Middle frontal gyrus (tissue), 1 donor: ENCODE results near the gene RASGRF2.

Experiments used
- DNase-seq: peaks from one replicate; pipeline ENCODE4 v3.0.0-alpha.2; 2015; ENCODE audit warnings: low spot score; ENCODE audit errors: extremely low spot score

The RASGRF2 gene

DNA sequence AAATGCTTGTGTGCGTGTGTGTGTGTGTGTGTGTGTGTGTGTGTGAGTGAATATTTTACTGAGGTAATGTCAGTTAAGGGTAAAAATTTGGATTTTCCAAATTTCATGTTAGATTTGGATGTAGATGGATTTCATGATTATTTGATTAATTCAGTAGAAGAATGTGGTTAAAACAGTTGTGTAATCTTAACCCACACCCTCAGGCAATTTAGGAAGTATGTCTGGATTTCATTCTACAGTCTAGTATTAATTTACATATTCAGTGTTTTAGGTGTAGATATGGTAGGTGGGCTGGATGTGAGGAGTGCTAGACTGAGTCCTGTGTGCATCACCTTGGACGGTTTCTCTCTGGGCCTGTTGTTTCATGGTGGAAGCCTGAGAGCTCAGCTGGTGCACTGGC is 173.9 kb downstream of the RASGRF2 start:
- no peak for DNase-seq

DNA sequence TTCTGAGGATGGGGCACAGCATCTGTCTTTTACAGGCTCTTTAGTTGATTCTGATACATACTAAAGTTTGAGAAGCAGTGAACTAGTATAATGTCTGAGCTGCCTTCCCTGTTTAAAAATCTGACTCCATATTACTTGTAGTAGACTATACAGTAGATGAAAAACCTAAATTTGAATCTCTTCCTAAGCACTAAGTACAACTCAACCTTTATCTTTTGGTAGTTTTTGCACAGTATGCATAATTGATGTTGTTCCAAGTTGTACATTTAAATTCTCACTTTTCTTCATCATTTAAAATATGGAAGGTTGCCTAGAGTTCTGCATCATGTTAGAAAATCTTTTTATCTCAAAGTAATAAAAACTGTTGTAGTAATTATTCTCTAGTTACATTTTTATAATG is 174.4 kb downstream of the RASGRF2 start:
- DNase-seq = no peak

DNA sequence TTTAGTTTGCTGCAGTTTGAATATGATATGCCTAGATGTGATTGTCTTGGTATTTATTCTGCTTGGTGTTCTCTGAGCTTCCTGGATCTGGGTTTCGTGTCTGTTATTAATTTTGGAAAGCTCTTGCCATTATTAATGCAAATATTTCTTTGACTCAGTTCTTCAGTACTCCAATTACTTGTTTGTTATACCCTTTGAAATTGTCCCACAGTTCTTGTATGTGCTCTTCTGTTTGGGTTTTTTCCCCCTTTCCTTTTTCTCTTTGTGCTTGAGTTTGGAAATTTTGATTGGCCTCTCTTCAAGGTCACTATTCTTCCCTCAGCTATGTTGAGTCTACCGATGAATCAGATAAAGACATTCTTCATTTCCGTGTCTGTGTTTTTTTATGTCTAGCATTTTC is 176.4 kb downstream of the RASGRF2 start:
- no peak for DNase-seq

DNA sequence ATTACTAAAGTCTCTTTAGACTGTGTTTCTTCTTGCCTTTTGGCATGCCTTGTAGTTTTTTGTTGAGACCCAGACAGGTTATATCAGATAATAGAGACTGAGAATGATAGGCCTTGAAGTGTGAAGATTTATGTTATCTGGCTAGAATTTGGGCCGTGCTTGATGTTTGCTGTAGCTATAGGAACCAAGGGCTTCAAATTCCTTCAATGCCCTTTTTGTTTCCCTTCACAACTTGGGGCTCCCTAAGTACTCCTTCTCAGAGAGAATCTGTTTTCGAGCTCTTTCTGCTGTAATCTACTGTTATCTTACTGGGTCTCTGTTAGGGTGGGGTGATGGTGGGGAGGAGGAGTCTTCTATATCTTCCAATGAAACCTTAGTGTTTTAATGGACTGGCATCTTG is 177.7 kb downstream of the RASGRF2 start:
- no peak for DNase-seq

DNA sequence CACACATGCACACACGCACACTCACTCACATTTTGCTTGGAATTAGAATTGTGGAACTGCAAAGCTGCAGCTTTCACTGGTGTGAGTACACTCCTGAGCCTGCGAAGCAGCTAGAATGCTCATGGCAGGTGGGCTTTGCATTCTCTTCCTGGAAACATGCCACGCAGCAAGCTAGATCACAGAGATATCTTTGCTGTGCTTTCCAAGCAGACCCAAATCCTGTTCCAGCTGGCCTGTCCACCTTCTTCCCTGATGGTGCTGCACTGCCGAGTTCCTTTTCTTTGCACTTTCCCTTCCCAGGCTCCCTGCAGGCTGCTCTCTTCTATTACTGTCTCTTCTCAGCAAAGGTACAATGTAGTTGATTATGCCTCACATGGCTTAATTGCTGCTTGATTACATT is 180.3 kb downstream of the RASGRF2 start:
- DNase-seq = no peak

DNA sequence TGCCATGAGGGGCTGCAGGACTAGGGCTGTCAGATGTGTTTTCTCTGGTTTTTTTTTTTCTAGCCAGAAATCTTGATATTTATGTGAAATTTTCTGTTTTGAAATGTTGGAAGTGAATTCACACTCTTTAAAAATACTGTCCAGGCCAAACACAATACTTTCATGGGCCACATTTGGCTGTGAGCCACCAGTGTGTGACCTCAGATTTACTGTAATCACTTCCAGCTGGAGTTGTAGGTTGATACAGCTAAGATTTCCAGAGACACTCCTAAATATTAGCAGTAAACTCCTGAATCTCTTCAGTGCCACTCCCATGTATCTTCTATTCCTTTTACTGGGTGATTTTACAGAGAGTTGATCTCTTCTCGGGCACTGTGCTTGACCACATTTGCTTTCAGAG is 180.8 kb downstream of the RASGRF2 start:
- no peak for DNase-seq

DNA sequence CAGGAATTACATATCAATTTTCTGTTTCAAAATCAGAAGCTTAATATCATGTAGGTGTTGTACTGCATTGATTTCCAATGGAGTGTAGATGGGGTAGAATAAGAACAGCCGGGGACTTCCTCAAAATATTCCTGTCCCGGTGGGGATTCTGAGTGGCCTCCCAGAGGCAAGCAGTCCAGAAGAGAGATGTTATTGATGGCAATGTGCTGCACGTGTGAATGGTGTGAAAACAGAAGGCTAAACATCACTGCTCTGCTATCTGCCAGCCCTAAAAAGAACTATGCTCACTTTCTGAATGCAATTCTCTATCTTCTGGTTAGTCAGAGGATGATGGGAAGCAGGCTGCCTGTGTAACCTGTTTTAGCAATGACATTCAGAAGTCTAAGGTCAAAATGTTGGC is 181.9 kb downstream of the RASGRF2 start:
- DNase-seq = no peak

DNA sequence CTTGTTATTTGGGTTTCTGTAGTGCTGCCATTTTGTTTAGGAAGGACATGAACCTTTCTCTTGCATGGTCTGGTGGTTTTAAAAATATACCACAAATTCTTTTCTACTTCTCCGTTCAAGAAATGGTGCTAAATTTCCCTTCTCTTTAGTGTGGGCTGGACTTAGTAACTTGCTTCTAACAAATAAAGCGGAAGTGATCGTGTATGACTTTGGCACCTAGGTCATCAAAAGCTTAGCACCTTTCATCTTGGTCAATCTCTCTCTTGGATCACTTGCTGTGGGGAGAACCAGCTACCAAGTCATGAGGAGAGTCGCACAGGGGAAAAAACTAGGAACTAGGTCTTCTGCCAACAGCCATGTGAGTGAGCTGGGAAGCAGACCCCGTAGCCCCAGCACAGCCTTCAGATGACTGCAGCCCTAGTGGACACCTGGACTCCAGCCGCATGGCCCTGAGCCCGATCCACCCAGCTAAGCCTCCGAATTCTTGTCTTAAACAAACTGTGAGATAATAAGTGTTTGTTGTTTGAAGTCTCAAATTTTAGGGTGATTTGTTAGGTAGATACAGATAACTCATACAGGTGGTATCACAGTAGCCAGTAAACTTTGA is 185.3 kb downstream of the RASGRF2 start:
- no peak for DNase-seq

DNA sequence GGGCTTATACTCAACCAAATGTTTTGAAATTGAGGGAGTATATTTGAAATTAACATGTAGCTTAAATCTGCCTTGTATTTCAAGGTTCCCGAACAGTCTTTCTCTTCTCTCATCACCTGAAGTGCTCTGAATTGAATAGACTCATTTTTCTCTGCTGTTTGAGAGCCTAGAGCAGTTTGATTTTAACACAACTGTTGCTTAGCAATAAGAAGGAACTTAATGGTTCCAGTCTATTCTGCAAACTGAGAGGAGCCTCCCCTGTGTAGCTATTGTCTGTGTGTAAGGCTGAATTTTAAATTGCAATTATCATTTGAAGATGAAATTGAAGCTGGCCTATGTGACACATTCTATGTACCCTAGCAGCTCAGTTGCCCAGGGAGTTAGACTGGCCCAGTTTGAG is 185.9 kb downstream of the RASGRF2 start:
- no peak for DNase-seq

DNA sequence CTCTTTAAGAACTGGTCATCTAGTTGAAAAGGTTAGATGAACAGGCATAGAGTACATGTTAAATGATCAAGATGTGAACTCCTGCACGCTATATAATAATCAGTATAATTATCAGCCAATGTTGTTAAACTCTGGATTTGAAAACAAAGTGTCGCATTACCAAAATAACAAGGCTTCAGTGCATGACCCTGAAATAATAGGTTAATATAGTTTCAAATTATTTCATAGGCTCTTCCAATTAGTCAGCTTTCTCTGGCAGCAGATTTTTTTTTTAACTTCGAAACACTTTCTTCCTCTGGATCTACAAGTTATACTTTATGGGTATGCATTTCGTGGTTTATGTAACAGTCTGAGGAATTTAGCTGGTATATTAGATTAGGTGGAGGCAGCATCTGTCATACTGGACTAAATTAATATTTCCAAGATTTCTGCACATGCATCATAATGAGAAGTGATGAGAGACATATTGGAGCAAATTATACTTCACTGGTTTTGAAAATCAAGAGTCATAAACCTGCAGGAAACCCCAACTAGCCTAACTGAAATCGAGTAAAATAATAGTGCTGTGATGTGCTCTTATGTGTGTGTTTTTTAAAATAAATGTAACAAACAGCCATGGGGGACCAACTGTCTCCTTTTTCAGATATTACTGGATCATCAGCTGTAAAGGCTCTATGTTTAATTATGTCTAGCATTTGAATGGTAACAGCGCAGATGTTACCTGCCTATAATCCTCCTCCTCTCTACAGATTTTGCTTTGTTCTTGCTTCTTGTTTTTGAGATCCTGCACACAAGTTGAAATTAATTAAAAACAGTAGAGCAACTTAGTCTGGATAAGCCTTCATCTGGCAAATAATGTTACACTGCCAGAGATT is 187.1 kb downstream of the RASGRF2 start:
- DNase-seq = no peak

DNA sequence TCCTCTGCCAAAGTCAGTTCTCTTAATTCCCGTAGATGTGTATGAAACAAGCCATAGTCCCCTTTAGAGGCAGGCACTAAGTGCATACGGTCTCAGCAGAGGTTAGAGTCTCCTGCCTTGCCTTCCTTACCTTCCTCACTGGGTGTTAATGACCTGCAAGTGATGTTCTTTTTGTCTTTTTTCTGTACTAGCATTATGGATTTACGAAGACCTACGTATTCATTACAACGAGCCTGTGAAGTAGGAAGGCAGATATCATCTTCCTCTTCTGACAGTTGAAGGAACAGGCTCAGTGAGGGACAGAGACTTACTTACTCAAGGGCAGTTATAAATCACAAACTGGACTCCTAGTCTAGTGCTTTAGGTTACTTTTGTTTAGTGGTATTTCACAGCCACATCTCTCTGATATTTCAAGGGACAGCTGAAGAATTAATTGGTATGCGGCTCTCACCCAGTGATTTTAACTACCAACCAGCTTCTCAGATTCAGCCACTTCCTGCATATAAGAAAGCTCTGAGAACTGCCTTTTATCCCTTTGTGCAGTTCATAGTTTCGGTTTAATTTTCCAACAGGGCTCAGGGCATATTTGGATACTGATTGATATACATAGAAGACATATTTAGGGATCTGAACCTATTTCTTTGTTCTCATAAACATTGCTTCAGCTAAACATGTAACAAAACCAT is 187.9 kb downstream of the RASGRF2 start:
- DNase-seq = no peak

DNA sequence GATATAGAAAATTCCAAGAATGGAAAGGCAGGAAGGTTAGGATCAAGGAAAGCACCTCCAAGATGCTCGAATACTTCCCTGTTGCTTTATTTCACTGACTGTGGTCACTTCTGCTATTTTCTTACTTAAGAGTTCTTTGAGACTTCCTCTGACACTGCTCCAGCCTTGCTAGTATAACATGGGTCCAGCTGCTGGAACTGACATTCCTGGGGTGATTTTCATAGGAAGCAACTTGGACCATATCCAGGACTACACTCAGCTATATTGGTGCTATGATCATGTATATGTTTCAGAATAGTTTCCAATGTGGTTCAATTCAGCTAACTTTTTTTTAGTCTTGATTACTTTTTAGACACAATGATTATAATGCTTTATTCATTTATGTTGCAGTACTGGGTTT is 191.4 kb downstream of the RASGRF2 start:
- no peak for DNase-seq

DNA sequence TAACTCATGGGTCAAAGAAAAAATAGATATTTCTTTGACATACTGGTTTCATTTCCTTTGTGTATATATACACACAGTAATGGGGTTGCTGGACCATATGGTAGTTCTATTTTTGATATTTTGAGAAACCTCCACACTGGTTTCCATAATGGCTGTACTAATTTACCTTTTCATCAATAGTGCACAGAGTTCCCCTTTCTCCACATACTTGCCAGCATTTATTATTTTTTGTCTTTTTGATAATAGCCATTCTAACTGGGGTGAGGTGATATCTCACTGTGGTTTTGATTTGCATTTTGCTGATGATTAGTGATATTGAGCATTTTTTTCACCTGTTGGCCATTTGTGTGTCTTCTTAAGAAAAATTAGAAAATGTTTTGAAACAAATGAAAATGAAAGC is 194.6 kb downstream of the RASGRF2 start:
- no peak for DNase-seq

DNA sequence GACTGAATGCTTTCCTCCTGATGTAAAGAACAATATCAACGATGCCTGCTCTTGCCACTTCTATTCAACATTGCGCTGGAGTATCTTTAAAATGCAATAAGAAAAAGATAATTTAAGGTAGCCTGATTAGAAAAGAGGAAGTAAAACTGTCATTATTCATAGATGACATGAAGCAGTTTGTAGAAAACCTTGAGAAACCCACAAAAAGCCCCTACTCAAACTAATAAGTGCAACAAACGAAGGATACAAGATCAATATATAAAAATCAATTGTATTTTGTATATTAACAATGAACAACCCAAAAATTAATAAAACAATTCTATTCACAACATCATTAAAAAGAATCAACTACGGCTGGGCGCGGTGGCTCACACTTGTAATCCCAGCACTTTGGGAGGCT is 196.6 kb downstream of the RASGRF2 start:
- no peak for DNase-seq

DNA sequence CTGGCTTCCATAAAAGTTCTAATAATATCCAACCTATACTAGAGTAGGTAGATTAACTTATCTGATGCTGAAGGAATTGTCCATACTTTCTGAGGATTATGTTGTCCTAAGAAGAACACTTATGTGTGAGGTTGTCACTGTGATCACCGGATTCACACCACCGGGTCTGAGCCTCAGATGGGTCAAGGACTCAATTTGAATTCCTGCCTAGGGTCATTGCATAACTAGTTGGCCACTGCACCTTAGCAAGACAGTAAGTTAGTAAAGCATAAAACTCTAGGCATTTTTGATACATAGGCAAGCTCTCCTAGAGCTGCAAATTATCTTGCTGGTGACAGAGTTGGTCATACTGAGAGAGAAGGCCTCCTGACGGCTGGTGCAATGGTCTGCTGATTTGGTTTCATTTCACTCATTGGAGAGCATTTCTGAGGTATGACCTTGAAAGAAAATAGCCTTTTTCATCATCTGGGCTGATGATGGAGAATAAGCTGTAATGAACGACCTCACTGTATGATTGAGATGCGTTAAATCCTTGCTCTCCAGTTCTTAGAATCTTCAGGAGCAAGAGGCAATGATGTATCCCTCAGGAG is 200.9 kb downstream of the RASGRF2 start:
- DNase-seq = no peak

DNA sequence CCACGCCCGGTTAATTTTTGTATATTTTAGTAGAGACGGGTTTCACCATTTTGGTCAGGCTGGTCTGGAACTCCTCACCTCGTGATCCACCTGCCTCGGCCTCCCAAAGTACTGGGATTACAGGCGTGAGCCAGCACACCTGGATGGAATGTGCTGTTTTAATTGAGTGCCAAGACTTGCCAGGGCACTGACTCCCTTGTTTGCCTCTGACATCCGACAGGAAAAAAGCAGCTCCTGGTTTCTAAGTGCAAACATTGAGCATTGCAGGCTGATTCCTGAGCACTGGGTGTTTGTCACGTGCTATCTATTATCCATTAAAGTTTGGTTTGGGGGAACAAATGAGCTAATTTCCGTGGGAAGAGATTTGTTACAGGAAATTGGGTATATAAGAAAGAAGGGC is 202.3 kb downstream of the RASGRF2 start:
- DNase-seq = no peak

DNA sequence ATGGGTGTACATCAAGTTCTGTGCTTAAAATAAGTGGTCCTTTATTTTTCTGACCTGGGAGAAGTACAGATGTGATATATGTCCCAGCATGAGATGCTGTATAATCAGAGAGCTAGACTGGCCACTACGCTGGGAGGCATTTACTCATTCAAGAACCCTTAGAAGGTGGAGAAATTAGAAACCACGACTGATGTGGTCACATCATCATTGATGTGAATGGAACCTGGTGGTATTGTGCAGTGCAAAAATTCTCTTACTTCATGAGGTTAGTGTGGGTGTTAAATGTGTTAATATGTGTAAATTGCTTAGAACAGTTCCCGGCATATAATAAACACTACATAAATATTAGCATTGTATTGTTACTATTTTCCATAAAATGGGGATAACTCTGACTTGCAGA is 203.5 kb downstream of the RASGRF2 start:
- DNase-seq = no peak

DNA sequence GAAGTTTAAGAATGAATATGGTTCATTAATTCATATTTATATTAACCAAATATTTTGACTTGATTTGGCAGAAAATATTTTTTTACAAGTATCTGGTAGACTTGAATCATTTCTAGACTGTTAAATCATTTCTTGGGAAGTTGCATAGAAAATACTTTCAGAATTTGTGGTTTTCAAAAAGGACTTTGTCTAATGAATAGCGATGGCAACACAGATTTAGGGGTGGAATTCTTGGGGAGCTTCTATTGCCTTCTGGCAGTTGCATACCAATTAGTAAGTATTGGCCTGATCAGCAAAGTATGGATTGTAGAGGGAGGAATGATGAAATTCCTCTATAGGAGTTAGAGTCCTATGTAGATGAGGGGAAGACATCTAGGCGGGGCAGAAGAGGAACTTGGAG is 204.3 kb downstream of the RASGRF2 start:
- no peak for DNase-seq

DNA sequence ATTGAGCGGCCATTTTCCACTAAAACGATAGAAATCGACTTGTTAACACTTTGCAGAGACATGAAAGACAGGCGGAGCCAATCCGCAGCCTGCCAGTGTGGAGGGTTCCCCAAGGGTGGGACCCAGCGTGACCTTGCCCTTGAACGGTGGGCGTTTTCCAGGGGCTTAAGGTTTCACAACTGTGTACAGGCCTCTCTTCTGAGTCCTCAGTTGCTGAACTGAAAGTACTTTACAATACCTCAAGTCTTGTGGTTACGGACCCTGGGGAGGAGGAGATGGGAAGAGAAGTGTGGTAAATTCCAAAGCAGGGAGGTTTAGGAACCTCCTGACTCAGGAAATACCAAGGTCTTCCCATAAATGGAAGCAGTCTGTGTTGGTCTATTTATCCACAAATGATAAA is 204.8 kb downstream of the RASGRF2 start:
- no peak for DNase-seq

DNA sequence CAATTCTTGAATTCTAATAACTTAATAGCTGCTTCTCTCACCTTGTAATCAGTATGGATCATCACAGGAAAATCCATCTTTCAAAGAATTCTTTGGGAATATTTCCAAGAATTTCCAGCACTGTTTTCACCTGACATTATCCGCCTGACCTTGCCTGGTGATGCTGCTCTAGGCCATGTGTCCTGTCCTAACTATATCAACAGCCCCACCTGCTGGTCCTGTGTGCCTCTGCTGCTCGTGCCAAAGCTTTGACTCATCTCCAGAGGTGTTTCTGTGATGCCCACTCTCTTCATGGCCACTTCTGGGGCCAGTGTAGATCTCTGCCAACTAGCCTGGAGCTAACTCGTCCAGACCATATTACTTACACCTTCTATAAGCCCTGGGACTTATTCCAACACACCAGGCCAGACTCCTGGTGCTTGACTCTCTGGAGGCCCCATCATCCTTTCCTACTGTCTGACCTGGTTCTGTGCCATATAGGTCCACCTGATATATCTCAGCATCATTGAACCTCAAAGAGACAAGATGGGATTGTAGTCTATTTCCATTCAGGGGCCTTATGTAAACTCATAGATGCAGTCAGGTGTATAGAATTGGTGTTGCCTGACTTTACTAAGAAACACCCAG is 205.4 kb downstream of the RASGRF2 start:
- DNase-seq = no peak

DNA sequence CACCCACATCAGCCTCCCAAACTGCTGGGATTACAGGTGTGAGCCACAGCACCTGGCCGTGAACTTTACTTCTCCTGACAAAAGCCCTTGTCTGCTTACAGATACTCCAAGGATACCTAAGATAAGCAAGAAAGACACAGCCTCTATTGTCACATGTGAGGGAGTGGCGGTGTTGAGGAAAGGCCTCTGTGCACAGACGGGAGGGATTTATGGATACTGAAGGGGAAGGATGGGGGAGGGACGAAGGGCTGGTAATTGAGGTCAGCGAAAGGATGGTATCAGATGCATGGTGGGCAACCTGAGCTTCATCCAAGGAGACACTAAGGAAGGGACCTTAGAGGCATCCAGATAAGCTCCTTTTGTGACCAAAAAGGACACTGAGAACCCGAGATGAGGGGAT is 206.3 kb downstream of the RASGRF2 start:
- no peak for DNase-seq

DNA sequence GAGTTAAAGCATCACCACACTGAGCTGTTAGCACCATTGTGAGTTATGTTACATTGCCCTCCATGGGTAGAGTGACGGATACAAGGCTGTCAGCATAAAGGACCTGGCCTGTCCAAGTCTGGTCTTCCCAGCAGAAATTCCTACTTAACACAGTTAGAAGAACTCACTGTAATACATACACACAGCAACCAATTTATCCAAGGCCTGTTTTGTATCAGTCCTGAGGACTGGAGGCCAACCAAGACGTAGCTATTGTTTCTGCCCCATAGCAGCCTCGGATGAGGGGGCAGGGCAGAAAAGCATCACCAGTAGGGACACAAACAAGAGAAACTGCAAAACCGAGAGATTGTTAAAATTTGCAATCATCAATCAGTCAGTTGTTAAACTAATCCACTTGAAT is 206.9 kb downstream of the RASGRF2 start:
- DNase-seq = no peak
